HFF-Myc (cell line): ENCODE measurements around the gene TRPM2.

Experiments
- DNase-seq: peaks from one replicate; pipeline ENCODE4 v3.0.0-alpha.2; 2011; ENCODE audit warnings: low read depth; ENCODE audit errors: extremely low read depth
- H3K4me3 ChIP-seq: replicated peaks from 2 replicates; pipeline ENCODE4 v1.5.1; 2011; ENCODE audit warnings: low read depth, mild to moderate bottlenecking, control low read depth, low read length
- TF ChIP-seq, protein P1 (sequence below): IDR thresholded peaks from 2 replicates; pipeline ENCODE4 v1.5.1; 2012; ENCODE audit warnings: mild to moderate bottlenecking, low read depth, low read length, control low read depth; ENCODE audit errors: missing control alignments

TRPM2 gene

GRCh38 chr21:44312089-44312488 lies 41.3 kb upstream of the TRPM2 start:
- TF ChIP-seq, protein P1, sequence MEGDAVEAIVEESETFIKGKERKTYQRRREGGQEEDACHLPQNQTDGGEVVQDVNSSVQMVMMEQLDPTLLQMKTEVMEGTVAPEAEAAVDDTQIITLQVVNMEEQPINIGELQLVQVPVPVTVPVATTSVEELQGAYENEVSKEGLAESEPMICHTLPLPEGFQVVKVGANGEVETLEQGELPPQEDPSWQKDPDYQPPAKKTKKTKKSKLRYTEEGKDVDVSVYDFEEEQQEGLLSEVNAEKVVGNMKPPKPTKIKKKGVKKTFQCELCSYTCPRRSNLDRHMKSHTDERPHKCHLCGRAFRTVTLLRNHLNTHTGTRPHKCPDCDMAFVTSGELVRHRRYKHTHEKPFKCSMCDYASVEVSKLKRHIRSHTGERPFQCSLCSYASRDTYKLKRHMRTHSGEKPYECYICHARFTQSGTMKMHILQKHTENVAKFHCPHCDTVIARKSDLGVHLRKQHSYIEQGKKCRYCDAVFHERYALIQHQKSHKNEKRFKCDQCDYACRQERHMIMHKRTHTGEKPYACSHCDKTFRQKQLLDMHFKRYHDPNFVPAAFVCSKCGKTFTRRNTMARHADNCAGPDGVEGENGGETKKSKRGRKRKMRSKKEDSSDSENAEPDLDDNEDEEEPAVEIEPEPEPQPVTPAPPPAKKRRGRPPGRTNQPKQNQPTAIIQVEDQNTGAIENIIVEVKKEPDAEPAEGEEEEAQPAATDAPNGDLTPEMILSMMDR, result no peak
- no peak overlapping the region for H3K4me3 ChIP-seq
- DNase-seq, result no peak

DNA sequence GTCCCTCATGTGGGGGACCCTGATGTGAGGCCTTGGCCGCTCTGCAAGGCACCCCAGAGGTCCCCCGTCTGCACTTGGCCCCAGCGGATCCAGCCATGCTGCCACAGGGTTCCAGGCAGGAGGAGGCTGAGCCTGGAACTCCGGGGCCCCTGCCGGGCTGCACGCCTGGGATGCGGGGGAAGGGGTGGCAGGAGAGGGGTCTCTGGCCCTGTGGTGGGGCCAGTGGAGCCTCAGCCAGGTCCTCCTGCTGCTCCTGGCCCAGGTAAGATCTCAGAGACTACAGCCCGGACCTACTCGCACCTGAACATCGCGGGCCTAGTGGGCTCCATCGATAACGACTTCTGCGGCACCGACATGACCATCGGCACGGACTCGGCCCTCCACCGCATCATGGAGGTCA lies 40.7 kb upstream of the TRPM2 start:
- DNase-seq, result no peak
- H3K4me3 ChIP-seq, result no peak overlapping the region
- TF ChIP-seq, protein P1, result no peak

DNA sequence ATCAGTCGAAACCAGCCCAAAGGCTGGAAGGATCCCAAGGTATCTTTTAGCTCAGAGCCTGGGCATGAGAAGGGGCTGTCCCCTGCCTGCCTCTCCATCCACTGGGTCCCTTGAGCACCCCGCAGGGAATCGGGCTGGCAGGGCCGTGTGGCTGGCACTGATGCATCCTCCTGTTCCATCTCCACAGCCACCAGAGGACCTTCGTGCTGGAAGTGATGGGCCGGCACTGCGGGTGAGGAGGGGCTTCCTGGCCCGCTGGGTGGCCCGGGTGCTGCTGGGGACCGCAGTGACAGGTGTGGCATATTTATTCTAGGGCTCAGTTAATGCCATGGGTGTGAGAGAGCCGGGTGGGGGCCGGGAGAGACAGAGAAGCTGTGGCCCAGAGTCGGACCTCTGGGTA lies 40.0 kb upstream of the TRPM2 start:
- no peak overlapping the region for H3K4me3 ChIP-seq
- DNase-seq, result no peak
- TF ChIP-seq, protein P1, result no peak

DNA sequence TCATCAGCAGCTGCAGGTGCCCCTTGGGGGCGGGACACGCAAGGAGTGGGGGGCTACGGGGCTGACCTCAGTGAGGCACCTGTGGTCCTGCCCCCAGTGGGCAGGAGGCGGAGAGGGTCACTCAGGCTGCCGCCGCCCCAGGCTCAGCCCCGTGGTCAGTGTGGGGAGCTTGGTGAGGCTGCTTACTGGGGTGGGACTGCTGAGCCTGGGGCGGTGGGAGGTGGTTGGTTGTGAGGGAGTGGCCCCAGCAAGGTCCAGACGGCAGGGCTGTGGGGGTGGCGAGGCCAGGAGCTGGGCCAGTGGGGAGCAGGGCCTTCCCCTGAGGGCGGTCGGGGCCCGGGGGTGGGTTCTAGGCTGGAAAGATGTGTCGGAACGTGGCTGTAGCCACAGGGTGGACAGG lies 39.3 kb upstream of the TRPM2 start:
- no peak for DNase-seq
- TF ChIP-seq, protein P1, result no peak
- H3K4me3 ChIP-seq, result no peak overlapping the region

GRCh38 chr21:44314561-44314960 lies 38.9 kb upstream of the TRPM2 start:
- TF ChIP-seq, protein P1, result no peak
- no peak overlapping the region for H3K4me3 ChIP-seq
- no peak for DNase-seq

DNA sequence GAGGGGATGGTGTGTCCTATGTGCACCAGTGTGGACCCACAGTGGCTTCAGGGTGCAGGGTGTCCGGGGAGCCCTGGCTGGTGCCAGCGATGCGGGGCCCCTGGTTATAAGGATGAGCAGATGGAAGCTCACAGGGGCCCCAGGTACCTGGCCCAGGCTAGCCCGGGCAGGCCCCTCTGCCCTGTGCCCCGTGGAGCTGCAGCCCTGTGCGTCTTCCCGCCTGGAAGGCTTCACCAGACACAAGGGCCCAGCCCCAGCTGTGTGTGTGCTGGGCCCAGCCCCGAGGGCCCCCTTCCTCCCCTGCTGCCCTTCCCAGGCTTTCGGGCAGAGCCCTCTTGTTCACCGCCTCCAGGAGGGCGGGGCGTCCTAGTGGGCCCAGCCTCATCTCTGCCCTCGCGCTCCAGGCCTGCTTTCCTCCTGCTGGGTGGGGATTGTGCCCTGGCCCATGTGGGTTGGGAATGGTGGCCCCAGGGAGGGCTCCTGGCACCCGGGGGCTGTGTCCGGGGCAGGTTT lies 37.7 kb upstream of the TRPM2 start:
- TF ChIP-seq, protein P1, result no peak
- no peak for DNase-seq
- no peak overlapping the region for H3K4me3 ChIP-seq

DNA sequence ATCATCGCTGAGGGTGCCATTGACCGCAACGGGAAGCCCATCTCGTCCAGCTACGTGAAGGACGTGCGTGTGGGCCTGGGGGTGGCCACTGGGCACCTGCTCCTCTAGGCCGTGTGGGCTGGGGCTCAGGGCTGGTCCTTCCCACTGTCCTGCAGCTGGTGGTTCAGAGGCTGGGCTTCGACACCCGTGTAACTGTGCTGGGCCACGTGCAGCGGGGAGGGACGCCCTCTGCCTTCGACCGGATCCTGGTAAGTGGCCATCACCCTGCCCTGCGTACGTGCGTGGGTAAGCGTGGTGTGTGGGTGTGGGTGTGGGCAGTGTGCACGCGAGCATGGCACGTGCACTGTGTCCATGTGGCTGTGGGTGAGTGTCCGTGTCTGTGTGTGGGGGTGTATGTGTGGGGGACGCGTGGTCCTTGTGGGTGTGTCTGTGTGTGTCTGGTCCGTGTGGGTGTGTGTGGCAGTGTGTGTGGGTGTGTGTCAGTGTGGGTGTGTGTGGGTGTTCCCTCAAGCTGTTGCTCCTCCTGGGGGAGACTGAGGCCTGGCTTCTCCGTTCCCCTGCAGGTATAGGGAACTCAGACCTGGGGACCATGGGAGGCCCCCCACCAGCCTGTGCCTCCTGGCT lies 37.0 kb upstream of the TRPM2 start:
- TF ChIP-seq, protein P1, result no peak
- no peak for DNase-seq
- H3K4me3 ChIP-seq, result no peak overlapping the region
